Measurements from ENCODE around the gene HLA-DRB5.
A peak's percentile ranks its signal among the peaks of the same experiment; 100 is the strongest.
"Not testable (repeated sequence)": the region's sequence is repeated elsewhere in the genome, so short reads cannot be mapped to it uniquely, and the experiment has no call there.

The HLA-DRB5 gene

DNA sequence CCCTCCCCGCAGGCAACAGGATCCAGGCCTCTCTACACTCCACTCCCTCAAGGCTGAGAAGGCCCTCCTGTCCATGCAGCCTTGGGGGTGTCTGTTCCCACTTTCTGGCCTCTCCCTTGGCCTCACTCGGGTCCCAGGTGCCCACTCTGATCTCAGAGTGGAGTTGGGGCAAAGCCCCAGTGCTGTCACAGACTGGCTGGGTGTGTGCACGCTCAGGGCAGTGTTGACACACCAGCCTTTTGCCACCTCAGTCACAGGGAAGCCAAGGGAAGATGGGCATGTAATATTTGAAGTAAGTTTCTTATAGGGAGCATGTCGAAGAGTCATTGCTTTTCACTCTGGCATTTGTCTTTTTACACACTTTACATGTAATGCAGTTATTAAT is 45.5 kb downstream of the HLA-DRB5 start:
- Mint-ChIP-seq H3K36me3 (ENCODE audit: insufficient read depth) (no peaks in the 10 kb centered on the region), H3K9me3 (no peaks in the 10 kb centered on the region), H3K27ac (ENCODE audit: low read depth) (no peak overlapping the region)

DNA sequence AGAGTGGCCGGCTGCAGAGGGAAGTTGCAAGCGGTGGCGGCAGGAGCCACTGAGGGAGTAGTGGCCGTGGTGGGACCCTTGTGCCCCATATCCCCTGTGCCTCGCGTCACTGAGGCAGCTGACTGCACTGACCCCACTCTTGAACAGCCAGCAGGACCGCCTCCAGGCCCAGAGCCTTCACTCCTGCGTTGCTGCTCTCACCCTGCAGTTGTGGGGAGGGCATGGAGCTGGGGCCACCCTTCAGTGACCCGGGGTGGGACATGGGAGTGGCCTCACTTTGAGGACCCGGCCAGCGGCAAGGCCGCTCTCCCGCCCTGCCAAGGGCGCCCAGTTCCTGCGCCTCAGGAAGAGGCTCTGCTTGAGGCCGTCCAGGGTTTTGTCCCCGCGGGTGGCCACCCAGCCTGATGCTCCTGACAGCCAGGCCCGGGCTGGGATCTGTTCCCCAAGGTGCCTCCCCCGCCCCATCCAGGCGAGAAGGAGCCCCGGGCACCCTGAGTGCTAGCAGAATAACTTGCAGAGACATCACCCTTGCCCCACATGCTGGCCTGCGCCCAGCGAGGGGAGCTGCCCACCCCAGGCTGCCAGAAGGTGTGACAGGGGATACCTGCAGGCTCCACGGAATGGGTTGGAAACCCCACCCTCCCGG is 46.0 kb downstream of the HLA-DRB5 start:
- Mint-ChIP-seq H3K4me3 (no peak overlapping the region), H3K9me3 (no peaks in the 10 kb centered on the region), H3K36me3 (ENCODE audit: insufficient read depth) (no peaks in the 10 kb centered on the region), H3K27ac (ENCODE audit: low read depth) (no peak overlapping the region), H3K4me1 (no peaks in the 10 kb centered on the region), H3K27me3 (peaks cover 19% of the 10 kb centered on the region)
- no peak for DNase-seq (ENCODE audit: low spot score in 2 of 2)
- no peak for ATAC-seq (replicated peaks; ENCODE audit: extremely low read depth, poor library complexity, severe bottlenecking)

More for the DNA sequence above, 45.5 kb downstream of the HLA-DRB5 start:
- H3K4me1 Mint-ChIP-seq: no peaks in the 10 kb centered on the region
- ATAC-seq (replicated peaks; ENCODE audit: extremely low read depth, poor library complexity, severe bottlenecking): no peak
- no peak overlapping the region for H3K4me3 Mint-ChIP-seq
- no peak for DNase-seq (ENCODE audit: low spot score in 2 of 2)
- peaks cover 20% of the 10 kb centered on the region for H3K27me3 Mint-ChIP-seq

DNA sequence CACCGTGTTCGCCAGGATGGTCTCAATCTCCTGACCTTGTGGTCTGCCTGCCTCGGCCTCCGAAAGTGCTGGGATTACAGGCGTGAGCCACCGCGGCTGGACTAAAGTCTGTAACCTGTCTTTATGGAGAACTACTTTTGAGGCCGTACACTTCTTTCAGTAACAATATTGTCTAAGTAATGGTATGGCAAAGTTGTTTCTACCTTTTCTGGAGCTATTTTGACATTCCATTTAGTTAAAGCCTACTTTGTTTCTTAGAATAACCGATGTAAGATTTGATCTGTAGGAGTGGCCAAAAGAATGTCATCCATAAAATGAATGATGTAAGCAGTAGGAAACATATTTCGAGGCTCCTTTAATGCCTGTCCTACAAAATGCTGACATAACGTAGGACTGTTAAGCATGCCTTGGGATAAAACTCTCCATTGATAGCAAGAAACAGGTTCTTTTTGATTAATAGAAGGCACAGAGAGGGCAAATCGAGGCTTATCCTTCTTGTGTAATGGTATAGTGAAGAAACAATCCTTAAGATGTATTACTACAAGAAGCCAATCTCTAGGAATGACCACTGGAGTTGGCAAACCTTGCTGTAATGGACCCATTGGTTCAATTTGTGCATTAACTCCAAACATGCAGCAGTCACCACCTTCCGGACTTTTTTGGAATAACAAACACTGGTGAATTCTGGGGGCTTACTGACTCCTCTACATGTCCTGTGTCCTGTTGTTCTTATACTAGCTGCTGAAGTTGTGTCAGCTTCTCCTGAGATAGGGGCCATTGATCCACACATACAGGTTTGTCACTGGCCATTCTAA is 54.5 kb downstream of the HLA-DRB5 start:
- peaks cover 11% of the 10 kb centered on the region for H3K4me1 Mint-ChIP-seq
- DNase-seq (ENCODE audit: low spot score in 2 of 2): no peak
- H3K4me3 Mint-ChIP-seq: no peak overlapping the region
- no peak for ATAC-seq (replicated peaks; ENCODE audit: extremely low read depth, poor library complexity, severe bottlenecking)
- H3K36me3 Mint-ChIP-seq (ENCODE audit: insufficient read depth): peaks cover 2% of the 10 kb centered on the region
- H3K9me3 Mint-ChIP-seq: no peaks in the 10 kb centered on the region
- H3K27me3 Mint-ChIP-seq: peaks cover 45% of the 10 kb centered on the region
- H3K27ac Mint-ChIP-seq (ENCODE audit: low read depth): no peak overlapping the region

DNA sequence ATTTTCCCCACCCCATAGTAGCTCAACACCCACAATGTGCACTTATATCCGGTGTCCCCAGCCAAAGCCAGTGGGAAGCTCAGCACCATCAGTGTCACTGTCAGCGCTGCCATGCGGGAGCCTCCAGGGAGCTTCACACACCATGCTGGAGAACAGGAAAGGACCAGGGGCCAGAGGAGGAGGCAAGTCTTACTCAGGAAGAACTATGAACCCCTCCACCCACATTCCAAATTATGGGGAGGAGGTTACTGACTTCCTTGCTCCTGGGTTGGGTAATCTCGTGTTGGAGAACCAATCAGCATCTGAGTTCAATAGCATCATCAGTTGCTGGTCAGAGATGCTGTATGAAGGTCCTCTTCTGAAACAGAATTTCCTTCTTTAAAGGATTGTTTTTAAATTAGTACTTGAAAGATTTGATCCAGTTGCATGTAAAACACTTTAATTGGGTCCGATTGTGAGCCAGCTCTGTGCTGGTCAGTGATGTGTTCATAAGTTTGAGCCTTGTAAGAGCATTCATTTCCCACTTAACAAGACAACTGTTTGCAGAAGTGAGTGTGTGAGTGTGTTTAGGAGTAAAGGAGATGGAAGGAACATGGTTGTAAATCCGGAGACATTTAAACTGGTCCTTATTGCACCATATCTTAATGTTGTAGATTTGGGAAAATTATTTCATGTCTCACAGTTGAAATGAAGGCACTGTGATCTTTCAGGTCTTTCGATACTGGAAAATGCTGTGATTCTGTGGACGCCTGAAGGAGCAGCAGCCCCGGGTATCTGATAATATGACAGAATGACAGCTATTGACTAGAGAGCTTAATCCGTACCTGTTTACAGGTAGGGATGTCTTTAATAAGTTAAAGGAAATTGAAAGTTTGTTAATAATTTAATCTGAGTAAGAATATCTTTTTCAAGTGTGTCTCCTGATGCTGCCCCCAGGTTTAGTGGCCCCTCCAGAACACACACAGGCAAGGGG is 56.4 kb downstream of the HLA-DRB5 start:
- DNase-seq (ENCODE audit: low spot score in 2 of 2); H3K9me3 Mint-ChIP-seq; H3K4me3 Mint-ChIP-seq; H3K36me3 Mint-ChIP-seq (ENCODE audit: insufficient read depth): not testable (repeated sequence)
- peak; percentile 97 for ATAC-seq (replicated peaks; ENCODE audit: extremely low read depth, poor library complexity, severe bottlenecking)
- Mint-ChIP-seq H3K27me3 (peaks cover 53% of the 10 kb centered on the region), H3K4me1 (peaks cover 11% of the 10 kb centered on the region), H3K27ac (ENCODE audit: low read depth) (peak overlapping the region; percentile 86)

DNA sequence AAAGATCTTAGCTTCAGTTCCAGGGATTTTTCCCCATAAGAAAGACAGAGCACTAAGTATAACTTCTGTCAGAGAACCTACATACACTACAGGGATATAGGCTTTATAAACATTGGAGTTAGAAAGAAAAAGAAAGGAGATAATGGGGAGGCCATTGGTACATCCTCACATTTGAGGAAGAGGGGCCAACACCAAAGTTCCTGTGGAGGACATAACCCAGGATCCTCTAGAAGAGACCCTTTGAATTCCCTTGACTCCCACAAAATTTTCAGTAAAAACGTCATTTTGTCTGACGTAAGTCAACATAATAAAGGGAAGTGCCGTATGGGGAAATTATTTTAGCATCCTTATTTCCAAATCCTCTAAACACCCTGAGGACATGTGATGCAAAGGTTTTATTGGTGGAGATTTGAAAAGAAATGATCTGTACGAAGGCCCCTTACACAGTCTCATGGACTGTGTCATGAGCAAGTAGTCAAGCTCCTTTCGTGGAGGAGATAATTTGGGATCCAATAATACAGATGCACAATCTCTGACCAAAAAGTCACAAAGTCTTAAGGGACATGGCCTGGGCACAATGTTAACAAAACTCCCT is 57.2 kb downstream of the HLA-DRB5 start:
- H3K27me3 Mint-ChIP-seq: peaks cover 53% of the 10 kb centered on the region
- H3K27ac Mint-ChIP-seq (ENCODE audit: low read depth): peak overlapping the region; percentile 86
- H3K36me3 Mint-ChIP-seq (ENCODE audit: insufficient read depth): peaks cover 2% of the 10 kb centered on the region
- no peak for ATAC-seq (replicated peaks; ENCODE audit: extremely low read depth, poor library complexity, severe bottlenecking)
- H3K4me3 Mint-ChIP-seq: no peak overlapping the region
- DNase-seq (ENCODE audit: low spot score in 2 of 2): no peak
- H3K9me3 Mint-ChIP-seq: no peaks in the 10 kb centered on the region
- peaks cover 11% of the 10 kb centered on the region for H3K4me1 Mint-ChIP-seq

DNA sequence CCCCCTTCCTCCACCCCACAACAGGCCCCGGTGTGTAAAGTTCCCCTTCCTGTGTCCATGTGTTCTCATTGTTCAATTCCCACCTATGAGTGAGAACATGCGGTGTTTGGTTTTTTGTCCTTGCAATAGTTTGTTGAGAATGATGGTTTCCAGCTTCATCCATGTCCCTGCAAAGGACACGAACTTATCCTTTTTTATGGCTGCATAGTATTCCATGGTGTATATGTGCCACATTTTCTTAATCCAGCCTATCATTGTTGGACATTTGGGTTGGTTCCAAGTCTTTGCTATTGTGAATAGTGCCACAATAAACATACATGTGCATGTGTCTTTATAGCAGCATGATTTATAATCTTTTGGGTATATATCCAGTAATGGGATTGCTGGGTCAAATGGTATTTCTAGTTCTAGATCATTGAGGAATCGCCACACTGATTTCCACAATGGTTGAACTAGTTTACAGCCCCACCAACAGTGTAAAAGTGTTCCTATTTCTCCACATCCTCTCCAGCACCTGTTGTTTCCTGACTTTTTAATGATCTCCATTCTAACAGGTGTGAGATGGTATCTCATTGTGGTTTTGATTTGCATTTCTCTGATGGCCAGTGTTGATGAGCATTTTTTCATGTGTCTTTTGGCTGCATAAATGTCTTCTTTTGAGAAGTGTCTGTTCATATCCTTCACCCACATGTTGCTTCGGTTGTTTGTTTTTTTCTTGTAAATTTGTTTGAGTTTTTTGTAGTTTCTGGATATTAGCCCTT is 62.2 kb downstream of the HLA-DRB5 start:
- H3K4me1 Mint-ChIP-seq; H3K36me3 Mint-ChIP-seq (ENCODE audit: insufficient read depth); ATAC-seq (replicated peaks; ENCODE audit: extremely low read depth, poor library complexity, severe bottlenecking); DNase-seq (ENCODE audit: low spot score in 2 of 2); H3K4me3 Mint-ChIP-seq; H3K27ac Mint-ChIP-seq (ENCODE audit: low read depth); H3K9me3 Mint-ChIP-seq: not testable (repeated sequence)
- H3K27me3 Mint-ChIP-seq: peaks cover 64% of the 10 kb centered on the region

All from central memory CD8-positive, alpha-beta T cell (primary cell).